Stimulated activated CD8-positive, alpha-beta memory T cell treated with anti-CD3 and anti-CD28 coated beads, Interleukin-12 subunit alpha, Interleukin-12 subunit beta, amount 100 ng/mL, for 1 hour (primary cell): Measurements from ENCODE around the gene RASL10B.
A peak's percentile ranks its signal among the peaks of the same experiment; 100 is the strongest.
"Not testable (repeated sequence)": the region's sequence is repeated elsewhere in the genome, so short reads cannot be mapped to it uniquely, and the experiment has no call there.

Experiments
- DNase-seq: peaks from one replicate; pipeline ENCODE4 v3.0.0-alpha.2; 2020; ENCODE audit warnings: low read depth

The RASL10B gene

GRCh38 chr17:35742896-35743477, 11.5 kb downstream of the RASL10B start:
- no peak for DNase-seq

GRCh38 chr17:35743626-35744328, 12.3 kb downstream of the RASL10B start:
- no peak for DNase-seq

- DNase-seq: no peak
Observed at GRCh38 chr17:35744830-35745229, 13.4 kb downstream of the RASL10B start.

GRCh38 chr17:35745246-35745645, 13.8 kb downstream of the RASL10B start:
- no peak for DNase-seq

GRCh38 chr17:35745749-35746320, 14.4 kb downstream of the RASL10B start:
- no peak for DNase-seq

GRCh38 chr17:35747540-35748017, 16.1 kb downstream of the RASL10B start:
- peak; percentile 60 for DNase-seq

GRCh38 chr17:35748341-35748841, 17.0 kb downstream of the RASL10B start:
- no peak for DNase-seq

GRCh38 chr17:35748979-35749378, 17.5 kb downstream of the RASL10B start:
- DNase-seq: no peak

GRCh38 chr17:35749560-35750412, 18.3 kb downstream of the RASL10B start:
- DNase-seq: no peak

- DNase-seq: no peak
Observed at GRCh38 chr17:35750526-35751395, 19.3 kb downstream of the RASL10B start.

- not testable (repeated sequence) for DNase-seq
Observed at GRCh38 chr17:35751541-35751940, 20.1 kb downstream of the RASL10B start.

- no peak for DNase-seq
Observed at GRCh38 chr17:35752471-35752870, 21.0 kb downstream of the RASL10B start.

- DNase-seq: no peak
Observed at GRCh38 chr17:35752945-35753764, 21.7 kb downstream of the RASL10B start, which contains the start of gene GAS2L2. GAS2L2 (minus strand) TSS chr17:35753239; CDS start chr17:35752850, 389 bp downstream.

- DNase-seq: no peak
Observed at GRCh38 chr17:35757243-35757642, 25.8 kb downstream of the RASL10B start.

- DNase-seq: no peak
Observed at GRCh38 chr17:35760587-35760986, 29.1 kb downstream of the RASL10B start, which contains the start of gene C17orf50. C17orf50 (plus strand) TSS chr17:35760887; CDS start chr17:35760942, 55 bp downstream.

GRCh38 chr17:35761601-35762000, 30.2 kb downstream of the RASL10B start:
- no peak for DNase-seq

GRCh38 chr17:35763767-35764122, 32.3 kb downstream of the RASL10B start:
- DNase-seq: no peak

- DNase-seq: peak; percentile 71
Observed at GRCh38 chr17:35764123-35764991, 32.9 kb downstream of the RASL10B start.

- DNase-seq: no peak
Observed at GRCh38 chr17:35765086-35765710, 33.8 kb downstream of the RASL10B start.
